CD4-positive, alpha-beta T cell treated with Interleukin-6 for 4 hours (primary cell): Measurements from ENCODE around the gene DUSP3.
"Not testable (repeated sequence)": the region's sequence is repeated elsewhere in the genome, so short reads cannot be mapped to it uniquely, and the experiment has no call there.

Experiments used
- DNase-seq: peaks from one replicate; pipeline ENCODE4 v3.0.0-alpha.2; 2020; ENCODE audit warnings: mixed read lengths

DUSP3 gene

GRCh38 chr17:43800736-43801135 is 22.0 kb upstream of the DUSP3 start:
- no peak for DNase-seq

GRCh38 chr17:43799047-43799446 is 20.3 kb upstream of the DUSP3 start:
- DNase-seq = no peak

DNA sequence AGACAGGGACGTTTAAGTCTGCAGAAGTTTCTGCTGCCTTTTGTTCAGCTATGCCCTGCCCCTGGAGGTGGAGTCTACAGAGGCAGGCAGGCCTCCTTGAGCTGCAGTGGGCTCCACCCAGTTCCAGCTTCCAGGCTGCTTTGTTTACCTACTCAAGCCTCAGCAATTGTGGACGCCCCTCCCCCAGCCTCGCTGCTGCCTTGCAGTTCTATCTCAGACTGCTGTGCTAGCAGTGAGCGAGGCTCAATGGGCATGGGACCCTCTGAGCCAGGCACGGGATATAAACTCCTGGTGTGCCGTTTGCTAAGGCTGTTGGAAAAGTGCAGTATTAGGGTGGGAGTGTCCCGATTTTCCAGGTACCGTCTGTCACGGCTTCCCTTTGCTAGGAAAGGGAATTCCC is 19.2 kb upstream of the DUSP3 start:
- not testable (repeated sequence) for DNase-seq

GRCh38 chr17:43792668-43793067 is 13.9 kb upstream of the DUSP3 start:
- DNase-seq = not testable (repeated sequence)

GRCh38 chr17:43791589-43791988 is 12.8 kb upstream of the DUSP3 start:
- DNase-seq = no peak

DNA sequence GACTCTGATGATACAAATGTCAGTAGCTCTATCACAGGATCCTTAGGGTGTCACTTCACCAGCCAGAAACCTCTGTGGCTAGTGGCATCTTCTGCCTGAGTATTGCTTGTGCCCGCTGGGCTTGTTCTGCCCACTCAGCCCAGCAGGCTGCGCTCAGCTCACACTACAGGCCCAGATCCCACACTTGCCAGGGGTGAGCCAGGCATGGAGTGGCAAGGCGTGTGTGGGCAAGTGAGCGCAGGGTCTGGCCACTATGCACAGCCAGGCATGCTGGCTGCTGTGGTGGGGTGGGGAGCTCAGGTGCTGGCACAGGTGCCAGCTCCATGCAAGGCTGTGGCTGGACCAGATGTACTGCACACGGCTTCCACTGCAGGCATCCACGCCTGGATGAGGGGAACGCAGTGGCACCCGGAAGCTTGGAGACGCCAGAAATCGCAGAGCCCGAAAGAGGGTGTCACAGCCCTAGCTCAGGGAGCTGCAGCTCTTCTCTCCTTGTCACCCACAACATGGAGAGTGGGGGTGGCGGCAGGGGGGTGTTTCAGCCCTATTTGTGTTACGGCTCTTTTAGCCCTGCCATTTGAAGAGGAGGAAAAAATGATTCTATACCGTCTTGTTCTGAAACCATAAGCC is 11.6 kb upstream of the DUSP3 start:
- no peak for DNase-seq

DNA sequence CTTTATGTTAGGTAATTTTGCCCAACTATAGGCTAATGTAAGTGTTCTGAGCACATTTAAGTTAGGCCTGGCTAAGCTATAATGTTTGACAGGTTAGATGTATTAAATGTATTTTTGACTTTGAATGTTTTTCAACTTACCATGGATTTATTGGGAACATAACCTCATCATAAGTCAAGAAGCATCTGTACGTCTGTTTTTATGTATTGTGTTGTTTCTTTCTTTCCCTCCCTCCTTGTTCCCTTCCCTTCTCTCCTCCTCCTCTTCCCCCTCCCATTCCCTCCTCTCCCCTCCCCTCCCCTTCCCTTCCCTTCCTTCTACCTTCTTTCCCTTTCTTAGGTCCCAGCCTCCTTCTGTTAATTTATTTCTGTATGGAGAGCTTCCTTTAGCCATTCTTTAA is 10.7 kb upstream of the DUSP3 start:
- DNase-seq = no peak

DNA sequence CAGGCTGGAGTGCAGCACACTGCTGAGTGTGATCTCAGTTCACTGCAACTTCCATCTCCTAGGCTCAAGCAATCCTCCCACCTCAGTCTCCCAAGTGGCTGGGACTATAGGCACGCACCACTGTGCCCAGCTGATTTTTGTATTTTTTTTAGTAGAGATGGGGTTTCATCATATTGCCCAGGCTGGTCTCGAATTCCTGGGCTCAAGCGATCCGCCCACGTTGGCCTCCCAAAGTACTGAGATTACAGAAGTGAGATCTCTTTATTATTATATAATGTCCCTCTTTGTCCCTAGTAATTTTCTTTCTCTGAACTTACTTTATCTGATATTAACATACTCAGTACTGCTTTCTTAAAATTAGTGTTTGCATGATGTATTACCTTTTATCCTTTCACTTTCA is 9.8 kb upstream of the DUSP3 start:
- DNase-seq = no peak

- no peak for DNase-seq
These were observed 9.0 kb upstream of the DUSP3 start for GRCh38 chr17:43787728-43788127.

- no peak for DNase-seq
These were observed 5.9 kb upstream of the DUSP3 start for GRCh38 chr17:43784628-43785101.

- DNase-seq = no peak
These were observed 5.3 kb upstream of the DUSP3 start for GRCh38 chr17:43784068-43784467.

GRCh38 chr17:43782913-43783680 is 4.3 kb upstream of the DUSP3 start:
- no peak for DNase-seq

- no peak for DNase-seq
These were observed 1.4 kb upstream of the DUSP3 start, which contains the start of gene CFAP97D1 for GRCh38 chr17:43780135-43780534. TSS of gene CFAP97D1 (plus strand) at chr17:43780435. CDS start at chr17:43780463, 28 bp downstream.

DNA sequence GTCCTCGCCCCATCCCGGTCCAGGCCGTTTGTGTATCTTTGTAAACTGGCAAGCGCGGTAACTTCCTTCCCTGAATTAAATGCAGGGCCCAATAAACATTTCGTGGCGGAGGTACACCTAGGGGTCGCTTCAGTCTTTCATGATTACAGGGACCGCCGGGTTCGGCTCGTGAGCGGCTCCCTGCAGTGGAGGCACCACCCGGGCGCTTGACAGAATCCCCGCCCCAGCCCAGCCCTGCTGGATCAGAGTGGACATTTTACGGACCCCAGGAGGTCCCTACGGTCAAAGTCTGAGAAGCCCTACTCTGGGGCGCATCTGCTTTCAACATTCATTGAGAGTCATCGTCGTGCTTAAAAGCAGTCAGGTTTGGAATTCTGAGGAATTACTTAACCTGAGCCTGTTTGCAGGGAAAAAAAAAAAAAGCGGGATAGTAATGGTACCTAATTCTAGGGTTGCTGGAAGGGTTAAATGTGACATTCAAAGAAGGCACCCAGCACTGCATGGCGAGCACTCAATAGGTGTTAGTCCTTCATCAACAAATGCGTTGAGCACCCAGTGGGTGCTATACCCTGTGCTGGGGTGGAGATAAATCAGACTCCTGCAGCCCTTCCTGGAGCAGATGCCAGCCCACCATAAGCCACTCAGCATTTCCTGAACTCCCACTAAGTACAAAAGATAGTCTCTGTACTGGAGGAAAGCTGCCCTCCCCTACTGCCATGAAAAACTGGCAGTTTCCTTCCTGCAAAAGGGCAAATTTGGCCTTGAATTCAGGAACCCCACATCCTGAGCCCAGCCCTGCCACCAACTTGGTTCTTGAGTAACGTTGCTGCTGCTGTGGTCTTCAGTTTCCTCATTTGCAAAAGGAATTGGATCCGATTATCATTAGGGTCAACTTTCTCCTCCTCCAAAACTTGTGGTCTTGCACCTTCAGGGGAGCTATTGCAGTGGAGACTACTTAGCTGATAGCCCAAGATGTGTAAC is 658 bp upstream of the DUSP3 start:
- no peak for DNase-seq

GRCh38 chr17:43774304-43775250 is 4.2 kb downstream of the DUSP3 start:
- no peak for DNase-seq

GRCh38 chr17:43772877-43773648 is 5.7 kb downstream of the DUSP3 start:
- DNase-seq = no peak

DNA sequence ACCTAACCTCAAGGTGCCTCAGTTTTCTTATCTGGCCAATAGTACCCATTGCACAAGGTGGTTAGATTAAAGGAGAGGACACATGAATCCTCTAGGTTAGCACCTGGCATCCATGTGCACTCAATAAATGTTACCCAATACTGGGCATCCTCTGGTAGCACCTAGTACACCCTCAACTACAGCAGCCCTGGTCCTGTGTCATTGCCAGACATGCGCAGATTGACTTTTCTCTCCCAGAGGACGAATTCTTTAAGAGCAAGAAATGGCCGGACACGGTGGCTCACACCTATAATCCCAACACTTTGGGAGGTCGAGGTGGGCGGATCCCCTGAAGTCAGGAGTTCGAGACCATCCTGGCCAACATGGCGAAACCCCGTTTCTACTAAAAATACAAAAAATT is 7.3 kb downstream of the DUSP3 start:
- DNase-seq = no peak

- DNase-seq = no peak
These were observed 7.8 kb downstream of the DUSP3 start for GRCh38 chr17:43770957-43771356.

- no peak for DNase-seq
These were observed 8.9 kb downstream of the DUSP3 start for GRCh38 chr17:43769859-43770258.

GRCh38 chr17:43769426-43769825 is 9.4 kb downstream of the DUSP3 start:
- DNase-seq = no peak

GRCh38 chr17:43768943-43769342 is 9.8 kb downstream of the DUSP3 start:
- no peak for DNase-seq
